Mesenchymal stem cell (in vitro differentiated cells and primary cell): Measurements from ENCODE around the gene CEACAM19.

ENCODE experiments used
- DNase-seq: peaks from one replicate; pipeline ENCODE4 v3.0.0-alpha.2; 2013
- H2AFZ ChIP-seq: one replicate; pipeline ENCODE4 v1.6.1; 2013; ENCODE audit warnings: low read depth, mild to moderate bottlenecking, control low read depth, inconsistent platforms, low read length, moderate library complexity
- H2AK5ac ChIP-seq: 2 replicates; pipeline ENCODE4 v1.6.1; 2013; ENCODE audit warnings: low read length, moderate library complexity, mild to moderate bottlenecking, inconsistent platforms; ENCODE audit not compliant: severe bottlenecking
- H2BK120ac ChIP-seq: one replicate; pipeline ENCODE4 v1.6.1; 2013; ENCODE audit warnings: low read depth, mild to moderate bottlenecking, inconsistent platforms, low read length, moderate library complexity
- H2BK12ac ChIP-seq, 2 experiments: one replicate each; pipeline ENCODE4 v1.6.1; 2013; ENCODE audit warnings: inconsistent platforms in 2 of 2, low read length in 2 of 2, mild to moderate bottlenecking in 2 of 2, moderate library complexity in 2 of 2, control low read depth in 1 of 2
- H2BK15ac ChIP-seq: one replicate; pipeline ENCODE4 v1.6.1; 2013; ENCODE audit warnings: mild to moderate bottlenecking, low read depth, inconsistent platforms; ENCODE audit not compliant: poor library complexity, severe bottlenecking
- H2BK5ac ChIP-seq: 2 replicates; pipeline ENCODE4 v1.6.1; 2013; ENCODE audit warnings: low read depth, mild to moderate bottlenecking, low read length, control low read depth, inconsistent platforms; ENCODE audit not compliant: poor library complexity, severe bottlenecking
- H3K14ac ChIP-seq, 2 experiments: one replicate each; pipeline ENCODE4 v1.6.1; 2013; ENCODE audit warnings: inconsistent platforms in 2 of 2, low read length in 2 of 2, control low read depth in 1 of 2, mild to moderate bottlenecking in 1 of 2, moderate library complexity in 1 of 2
- H3K18ac ChIP-seq, 2 experiments: one replicate each; pipeline ENCODE4 v1.6.1; 2013; ENCODE audit warnings: inconsistent platforms in 2 of 2, low read length in 2 of 2, control low read depth in 1 of 2, low read depth in 1 of 2, mild to moderate bottlenecking in 1 of 2
- H3K23ac ChIP-seq, 2 experiments: one replicate each; pipeline ENCODE4 v1.6.1; 2013; ENCODE audit warnings: inconsistent platforms in 2 of 2, low read length in 2 of 2, mild to moderate bottlenecking in 2 of 2, moderate library complexity in 2 of 2, control low read depth in 1 of 2
- H3K27ac ChIP-seq: 2 replicates; pipeline ENCODE4 v1.5.1; 2013; ENCODE audit warnings: mild to moderate bottlenecking, moderate library complexity, low read length, control low read depth, inconsistent platforms; ENCODE audit not compliant: poor library complexity, severe bottlenecking
- H3K27me3 ChIP-seq, 2 experiments: 2 replicates each; pipeline versions ENCODE4 v1.6.1 to v1.7.0; 2013; ENCODE audit warnings: low read length in 2 of 2, mild to moderate bottlenecking in 2 of 2, moderate library complexity in 2 of 2, control low read depth in 1 of 2, inconsistent platforms in 1 of 2; ENCODE audit not compliant: control insufficient read depth in 1 of 2, insufficient read depth in 1 of 2
- H3K36me3 ChIP-seq, 2 experiments: 2 replicates each; pipeline versions ENCODE4 v1.6.1 to v1.7.0; 2013; ENCODE audit warnings: low read length in 2 of 2, control low read depth in 1 of 2, inconsistent platforms in 1 of 2, low read depth in 1 of 2, mild to moderate bottlenecking in 1 of 2; ENCODE audit not compliant: insufficient read depth in 2 of 2, control insufficient read depth in 1 of 2
- H3K4ac ChIP-seq, 2 experiments: one replicate each; pipeline ENCODE4 v1.6.1; 2013; ENCODE audit warnings: inconsistent platforms in 2 of 2, low read length in 2 of 2, mild to moderate bottlenecking in 2 of 2, moderate library complexity in 2 of 2, control low read depth in 1 of 2, low read depth in 1 of 2
- H3K4me1 ChIP-seq: 2 replicates; pipeline ENCODE4 v1.6.1; 2013; ENCODE audit warnings: low read depth, low read length, control low read depth; ENCODE audit not compliant: control insufficient read depth, insufficient read depth
- H3K4me2 ChIP-seq: 2 replicates; pipeline ENCODE4 v1.6.1; 2013; ENCODE audit warnings: low read length, mild to moderate bottlenecking, inconsistent platforms; ENCODE audit not compliant: poor library complexity, severe bottlenecking
- H3K4me3 ChIP-seq, 2 experiments: 2 replicates each; pipeline versions ENCODE4 v1.5.1 to v1.7.0; 2013; ENCODE audit warnings: low read length in 2 of 2, mild to moderate bottlenecking in 2 of 2, control low read depth in 1 of 2, low read depth in 1 of 2; ENCODE audit not compliant: insufficient read depth in 1 of 2
- H3K79me1 ChIP-seq: replicated peaks from 2 replicates; pipeline ENCODE4 v1.6.1; 2013; ENCODE audit warnings: mild to moderate bottlenecking, control low read depth, low read length, inconsistent platforms; ENCODE audit not compliant: poor library complexity, severe bottlenecking
- H3K9ac ChIP-seq: 2 replicates; pipeline ENCODE4 v1.7.0; 2013; ENCODE audit warnings: mild to moderate bottlenecking, low read length, moderate library complexity
- H3K9me3 ChIP-seq: 2 replicates; pipeline ENCODE4 v1.7.0; 2013; ENCODE audit warnings: mild to moderate bottlenecking, low read length; ENCODE audit not compliant: control insufficient read depth
- H4K8ac ChIP-seq: one replicate; pipeline ENCODE4 v1.6.1; 2013; ENCODE audit warnings: inconsistent platforms, mild to moderate bottlenecking, low read length, moderate library complexity
- H4K91ac ChIP-seq: one replicate; pipeline ENCODE4 v1.6.1; 2013; ENCODE audit warnings: mild to moderate bottlenecking, low read length, inconsistent platforms
- WGBS: methylation state at CpG from one replicate; pipeline ENCODE4 v1.1.7; 2013; ENCODE audit warnings: mixed read lengths; 5-methylcytosine and 5-hydroxymethylcytosine counted together

CEACAM19 gene

DNA sequence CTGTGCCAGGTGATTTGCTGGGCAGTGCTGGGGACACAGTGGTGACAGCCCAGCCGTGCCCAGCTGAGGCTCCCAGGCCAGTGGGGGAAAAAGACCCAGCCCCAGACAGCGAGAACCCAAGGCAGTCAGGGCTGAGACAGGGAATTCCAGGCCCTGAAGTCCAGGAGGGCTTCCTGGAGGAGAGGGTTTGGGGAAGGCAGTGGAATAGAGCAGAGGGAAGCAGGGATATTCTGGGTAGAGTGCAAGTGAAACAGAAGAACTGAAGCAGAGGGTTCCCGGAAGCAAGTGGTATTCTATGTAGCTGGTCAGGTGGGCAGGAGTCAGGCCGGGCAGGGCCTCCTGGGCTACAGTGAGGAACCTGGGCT is 26.4 kb downstream of the CEACAM19 start:
- no peak overlapping the region for H4K91ac ChIP-seq
- H3K9me3 ChIP-seq: no peaks in the 10 kb centered on the region
- WGBS: 86% methylated on average over 4 of the region's 4 CpGs
- H2BK15ac ChIP-seq: no peak overlapping the region
- H3K79me1 ChIP-seq: no peaks in the 10 kb centered on the region
- H3K27ac ChIP-seq: no peak overlapping the region
- H3K4me3 ChIP-seq: no peak overlapping the region
- no peak overlapping the region for H3K4me2 ChIP-seq
- DNase-seq: no peak
- no peak overlapping the region for H3K14ac ChIP-seq
- H3K4me1 ChIP-seq: peaks cover 4% of the 10 kb centered on the region
- no peak overlapping the region for H2AK5ac ChIP-seq
- H3K4ac ChIP-seq: no peak overlapping the region
- no peaks in the 10 kb centered on the region for H3K36me3 ChIP-seq
- no peak overlapping the region for H2BK5ac ChIP-seq
- H2BK12ac ChIP-seq: no peak overlapping the region
- H4K8ac ChIP-seq: no peak overlapping the region
- H3K23ac ChIP-seq: no peak overlapping the region
- no peak overlapping the region for H2AFZ ChIP-seq
- no peak overlapping the region for H3K18ac ChIP-seq
- no peak overlapping the region for H2BK120ac ChIP-seq
- H3K9ac ChIP-seq: no peak overlapping the region
- peaks cover 10 to 28% of the 10 kb centered on the region in 2 experiments for H3K27me3 ChIP-seq

DNA sequence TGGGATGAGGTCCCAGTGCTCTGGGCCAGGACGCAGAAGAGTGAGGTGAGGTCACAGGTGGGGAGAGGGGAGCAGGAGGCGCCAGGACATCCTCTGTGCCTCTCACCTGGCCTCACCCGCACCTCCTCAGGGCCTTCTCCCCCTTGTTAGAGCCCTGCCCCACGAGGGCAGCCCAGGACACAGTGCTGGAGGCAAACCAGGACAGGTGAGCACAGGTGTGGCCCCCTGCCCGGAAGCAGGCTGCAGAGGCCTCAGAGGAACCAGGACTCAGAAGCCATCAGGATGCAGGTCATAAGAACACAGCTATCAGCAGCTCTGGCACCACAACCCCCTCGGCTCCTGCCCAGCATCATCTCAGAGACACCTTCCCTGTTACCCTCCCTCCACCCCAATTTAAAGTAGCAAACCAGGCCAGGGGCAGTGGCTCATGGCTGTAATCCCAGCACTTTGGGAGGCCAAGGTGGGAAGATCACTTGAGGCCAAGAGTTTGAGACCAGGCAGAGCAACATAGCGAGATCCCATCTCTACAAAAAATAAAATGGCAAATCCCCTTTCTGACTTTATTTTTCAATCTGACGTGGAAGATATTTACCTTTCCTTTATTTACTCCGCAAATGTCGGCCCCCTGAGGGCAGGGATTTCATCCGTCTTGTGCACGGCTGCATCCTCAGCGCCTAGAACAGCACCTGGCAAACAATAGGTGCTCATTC is 27.4 kb downstream of the CEACAM19 start, which contains the start of gene CEACAM16:
CEACAM16 (plus strand) TSS at position 660 of the 710 bp plus-strand sequence. CDS start 2,306 bp downstream, outside the sequence.
- no peak within 1 kb of the TSS for H3K9ac ChIP-seq

DNA sequence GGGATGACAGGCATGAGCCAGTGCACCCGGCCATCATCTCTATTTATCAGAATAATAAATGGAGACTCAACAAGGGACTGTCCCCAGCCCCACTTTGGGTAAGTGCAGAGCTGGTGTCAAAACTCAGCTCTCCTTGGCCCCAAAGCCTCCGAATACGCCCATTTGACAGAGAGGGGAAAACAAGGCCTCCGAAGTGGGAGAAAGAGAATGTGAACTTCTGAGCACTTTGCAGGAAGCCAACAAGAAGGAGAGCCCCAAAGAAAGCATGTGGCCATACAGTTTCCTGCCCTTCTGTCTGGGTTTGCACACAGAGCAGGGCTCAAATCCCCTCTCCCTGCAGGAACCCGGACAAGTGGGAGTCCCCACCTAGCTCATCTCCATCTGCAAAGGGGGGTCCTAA is 29.3 kb downstream of the CEACAM19 start:
- Histone ChIP-seq H3K18ac (no peak overlapping the region), H2BK5ac (no peak overlapping the region), H4K91ac (no peak overlapping the region), H2BK120ac (no peak overlapping the region), H3K14ac (no peak overlapping the region), H3K27me3 (peaks cover 10 to 34% of the 10 kb centered on the region in 2 experiments), H3K36me3 (no peaks in the 10 kb centered on the region), H3K4me2 (no peak overlapping the region), H2BK12ac (no peak overlapping the region), H3K9me3 (no peaks in the 10 kb centered on the region), H3K79me1 (no peaks in the 10 kb centered on the region), H3K23ac (no peak overlapping the region), H2AK5ac (no peak overlapping the region), H2BK15ac (no peak overlapping the region), H3K4me1 (peaks cover 4% of the 10 kb centered on the region), H3K27ac (no peak overlapping the region), H4K8ac (no peak overlapping the region), H3K9ac (no peak overlapping the region), H2AFZ (no peak overlapping the region), H3K4me3 (no peak overlapping the region), H3K4ac (no peak overlapping the region)
- DNase-seq: no peak
- WGBS: 93% methylated on average over 4 of the region's 5 CpGs

More for the DNA sequence above, 27.4 kb downstream of the CEACAM19 start, which contains the start of gene CEACAM16:
- Histone ChIP-seq H3K27me3 (peaks cover 10 to 34% of the 10 kb centered on the region in 2 experiments), H3K14ac (no peak within 1 kb of the TSS), H2BK120ac (no peak within 1 kb of the TSS), H2AFZ (no peak within 1 kb of the TSS), H4K91ac (no peak within 1 kb of the TSS), H2BK5ac (peak within 1 kb of the TSS; percentile 79), H2BK15ac (no peak within 1 kb of the TSS), H2AK5ac (no peak within 1 kb of the TSS), H3K4ac (no peak within 1 kb of the TSS), H3K23ac (no peak within 1 kb of the TSS), H3K27ac (no peak within 1 kb of the TSS), H3K4me2 (no peak within 1 kb of the TSS), H3K4me1 (peaks cover 4% of the 10 kb centered on the region), H3K9me3 (no peaks in the 10 kb centered on the region), H3K18ac (no peak within 1 kb of the TSS), H2BK12ac (no peak within 1 kb of the TSS), H3K4me3 (no peak within 1 kb of the TSS), H3K36me3 (no peaks in the 10 kb centered on the region), H3K79me1 (no peaks in the 10 kb centered on the region), H4K8ac (no peak within 1 kb of the TSS)
- no peak for DNase-seq
- 81% methylated on average over 12 of the region's 13 CpGs for WGBS

DNA sequence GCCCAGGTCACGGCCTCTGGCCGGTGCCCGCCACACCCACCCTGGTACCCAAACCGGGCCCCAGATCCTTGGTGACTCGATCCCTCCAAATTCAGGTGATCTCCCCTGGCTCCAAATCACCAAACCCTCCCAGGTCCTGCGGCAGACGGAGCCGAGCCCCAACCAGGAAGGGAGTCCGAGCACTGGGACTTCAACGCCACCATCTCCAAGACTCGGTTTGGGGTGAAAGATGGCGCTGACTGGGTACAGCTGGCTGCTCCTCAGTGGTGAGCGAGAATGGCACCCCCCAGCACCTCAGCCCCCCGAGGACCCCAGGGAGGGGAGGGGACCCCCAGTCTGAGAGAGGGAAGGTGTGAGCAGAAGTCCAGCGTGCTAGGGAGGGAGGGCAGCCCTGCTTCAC is 29.9 kb downstream of the CEACAM19 start:
- no peak overlapping the region for H3K23ac ChIP-seq
- no peak overlapping the region for H2BK12ac ChIP-seq
- no peak overlapping the region for H3K27ac ChIP-seq
- H3K79me1 ChIP-seq: no peaks in the 10 kb centered on the region
- no peak overlapping the region for H3K18ac ChIP-seq
- H3K36me3 ChIP-seq: no peaks in the 10 kb centered on the region
- H2BK120ac ChIP-seq: no peak overlapping the region
- H2BK15ac ChIP-seq: no peak overlapping the region
- peaks cover 10 to 33% of the 10 kb centered on the region in 2 experiments for H3K27me3 ChIP-seq
- DNase-seq: no peak
- peaks cover 4% of the 10 kb centered on the region for H3K4me1 ChIP-seq
- no peak overlapping the region for H2AFZ ChIP-seq
- WGBS: 87% methylated on average over 15 of the region's 15 CpGs
- H4K8ac ChIP-seq: no peak overlapping the region
- no peak overlapping the region for H3K4ac ChIP-seq
- no peak overlapping the region for H4K91ac ChIP-seq
- no peak overlapping the region for H3K9ac ChIP-seq
- no peak overlapping the region for H3K14ac ChIP-seq
- H3K9me3 ChIP-seq: no peaks in the 10 kb centered on the region
- no peak overlapping the region for H3K4me2 ChIP-seq
- H3K4me3 ChIP-seq: no peak overlapping the region
- H2AK5ac ChIP-seq: no peak overlapping the region
- H2BK5ac ChIP-seq: no peak overlapping the region
